ENCODE data around the gene YARS1.

The YARS1 gene

GRCh38 chr1:32775640-32776337 is 41.4 kb downstream of the YARS1 start:
- no peak for DNase-seq

GRCh38 chr1:32774950-32775634 is 42.1 kb downstream of the YARS1 start:
- no peak for DNase-seq

GRCh38 chr1:32774464-32774808 is 42.7 kb downstream of the YARS1 start:
- no peak for DNase-seq

GRCh38 chr1:32773764-32774463 is 43.2 kb downstream of the YARS1 start:
- DNase-seq: no peak

- DNase-seq: peak; percentile 84
Observed at GRCh38 chr1:32773018-32773763, 44.0 kb downstream of the YARS1 start.

- DNase-seq: no peak
Observed at GRCh38 chr1:32772281-32773017, 44.7 kb downstream of the YARS1 start.

GRCh38 chr1:32771561-32772280 is 45.4 kb downstream of the YARS1 start:
- DNase-seq: no peak

- no peak for DNase-seq
Observed at GRCh38 chr1:32770741-32771548, 46.2 kb downstream of the YARS1 start.

GRCh38 chr1:32770221-32770731 is 46.9 kb downstream of the YARS1 start:
- no peak for DNase-seq

- DNase-seq: no peak
Observed at GRCh38 chr1:32769524-32770220, 47.5 kb downstream of the YARS1 start.

- no peak for DNase-seq
Observed at GRCh38 chr1:32768110-32768850, 48.9 kb downstream of the YARS1 start.

- no peak for DNase-seq
Observed at GRCh38 chr1:32767641-32768040, 49.5 kb downstream of the YARS1 start.

- DNase-seq: no peak
Observed at GRCh38 chr1:32767156-32767555, 50.0 kb downstream of the YARS1 start.

- DNase-seq: peak; percentile 28
Observed at GRCh38 chr1:32766328-32766972, 50.7 kb downstream of the YARS1 start.

- peak; percentile 75 for DNase-seq
Observed at GRCh38 chr1:32765570-32766327, 51.4 kb downstream of the YARS1 start.

- DNase-seq: no peak
Observed at GRCh38 chr1:32764826-32765569, 52.2 kb downstream of the YARS1 start.

GRCh38 chr1:32763221-32763620 is 53.9 kb downstream of the YARS1 start:
- DNase-seq: no peak
